ENCODE data around the gene SEPTIN5. TPM values are rescaled to one million over a fixed set of nuclear protein-coding genes. Genes with fewer than 3 reads are reported as not detected.

Gene SEPTIN5
- total and polyA plus RNA-seq, 9 of the 15 experiments (the other 6 are each of a cell fraction or from before 2014, with no cell fraction given): 0.03 to 195 (median 119) TPM

GRCh38 chr22:19723232-19723982, 9.1 kb downstream of the SEPTIN5 start, which contains the start of gene GP1BB (continued):
- TF ChIP-seq MLX (CRISPR knock-in tag; conservative IDR thresholded peaks at IDR 0.05) (peak in 1 of 2 experiments; percentile 4; a peak in 2 of 4 replicates), ATF1 (CRISPR knock-in tag; IDR thresholded peaks at IDR 0.05) (no peak), ATF1 (tag; IDR thresholded peaks at IDR 0.05) (peak; percentile 96), ILK (tag; IDR thresholded peaks at IDR 0.05; ENCODE audit: borderline replicate concordance, low read depth) (no peak), CEBPZ (IDR thresholded peaks at IDR 0.05; ENCODE audit: borderline replicate concordance, low read depth, low read length) (0 out of 2 replicates have a peak, but pooled peaks have one; percentile 9), ZNF57 (CRISPR knock-in tag; IDR thresholded peaks at IDR 0.05) (no peak), SMARCB1 (IDR thresholded peaks at IDR 0.05; ENCODE audit: insufficient read length, low read depth) (no peak), PYGO2 (tag; IDR thresholded peaks at IDR 0.05) (0 out of 2 replicates have a peak, but pooled peaks have one; percentile 10), ZBTB40 (IDR thresholded peaks at IDR 0.05) (no peak), ZBTB40 (CRISPR knock-in tag; IDR thresholded peaks at IDR 0.05) (no peak), YBX1 (IDR thresholded peaks at IDR 0.05) (no peak), NUFIP1 (IDR thresholded peaks at IDR 0.05; ENCODE audit: partially characterized antibody) (peak; percentile 98), POLR3G (IDR thresholded peaks at IDR 0.05; ENCODE audit: extremely low read depth, insufficient read length, insufficient replicate concordance) (no peak), RB1 (IDR thresholded peaks at IDR 0.05; ENCODE audit: low read depth) (peak; percentile 100), SMARCE1 (IDR thresholded peaks at IDR 0.05) (no peak)
